ENCODE results near the gene TEX53. TPM values are rescaled to one million over a fixed set of nuclear protein-coding genes. Genes with fewer than 3 reads are reported as not detected.

Gene TEX53
- total RNA-seq, 1 experiment from 2014 or later: not detected

- ChIA-PET RAD21 (ENCODE audit: low non-redundant PET in 1 of 2, low total read pairs in 2 of 2, uncharacterized antibody in 2 of 2, unreplicated experiment in 2 of 2) (interaction anchor here in 1 of 2 experiments (0.6 kb wide), 1 partner anchor 9 kb away, joined by 3 read pairs; the partner anchor contains the start of gene TEX48), POLR2A (interaction anchor here (1.1 kb wide), 1 partner anchor 52 kb away, joined by 3 read pairs; no protein-coding TSS in a partner anchor), CTCF (interaction anchor here (0.8 to 2.1 kb wide), 3 partner anchors 9 to 220 kb away, joined by 4 to 9 read pairs (median 5); partner anchors contain the start of gene TEX48)
- BruUV-seq (replicated peaks): no TSS peak
- Histone ChIP-seq H2AFZ (ENCODE audit: low read depth, low read length, poor library complexity, severe bottlenecking) (no peak overlapping the region), H3K27ac (ENCODE audit: low read depth, low read length) (peak overlapping the region; percentile 21; the same call in 1 of the 2 replicates), H3K27me3 (ENCODE audit: insufficient read depth, low read length) (peaks cover 5% of the 10 kb centered on the region; the same call in 1 of the 2 replicates), H4K20me1 (ENCODE audit: insufficient read depth) (no peaks in the 10 kb centered on the region), H3K9me3 (ENCODE audit: control insufficient read depth in 1 of 2, insufficient read depth in 1 of 2, low read depth in 1 of 2, low read length in 2 of 2) (no peaks in the 10 kb centered on the region), H3K4me2 (ENCODE audit: low read length) (peak overlapping the region; percentile 85), H3K4me3 (replicated peaks in 1 of 2; ENCODE audit: low read depth in 1 of 2, low read length in 2 of 2) (peak overlapping the region; percentile 7 to 51; a peak in 2 of 4 replicates), H3K36me3 (ENCODE audit: control insufficient read depth in 1 of 2, insufficient read depth in 2 of 2, low read length in 2 of 2) (no peaks in the 10 kb centered on the region), H3K9ac (ENCODE audit: low read length) (peak overlapping the region; percentile 28), H3K79me2 (ENCODE audit: insufficient read depth, low read length) (no peaks in the 10 kb centered on the region), H3K9me2 (ENCODE audit: insufficient read depth) (no peaks in the 10 kb centered on the region), H3K4me1 (ENCODE audit: control insufficient read depth in 1 of 2, insufficient read depth in 2 of 2, low read length in 2 of 2) (peaks cover 16 to 43% of the 10 kb centered on the region in 2 experiments)
- intact Hi-C loops (cut with micrococcal nuclease): no loop called here
- peak; percentile 93 for ATAC-seq
- DNase-seq (ENCODE audit: low read depth, low spot score): peak; percentile 85
- TF ChIP-seq POLR2AphosphoS5 (IDR thresholded peaks at IDR 0.05; ENCODE audit: low read depth, low read length) (peak; percentile 58; the same call in 1 of the 2 replicates), POLR2A (IDR thresholded peaks at IDR 0.05; ENCODE audit: borderline replicate concordance, extremely low read depth, insufficient read depth, insufficient read length) (no peak), CEBPB (IDR thresholded peaks at IDR 0.05; ENCODE audit: low read depth) (peak; percentile 80), EGR1 (IDR thresholded peaks at IDR 0.05; ENCODE audit: low read depth) (peak; percentile 23; the same call in 1 of the 2 replicates), TCF7L2 (IDR thresholded peaks at IDR 0.05; ENCODE audit: borderline replicate concordance, extremely low read depth, insufficient read depth, insufficient read length) (no peak), ELF1 (IDR thresholded peaks at IDR 0.05; ENCODE audit: borderline replicate concordance, low read depth) (no peak), ZNF274 (IDR thresholded peaks at IDR 0.05; ENCODE audit: low read depth, low read length) (no peak), SP1 (IDR thresholded peaks at IDR 0.05; ENCODE audit: low read depth) (peak; percentile 94), YY1 (IDR thresholded peaks at IDR 0.05; ENCODE audit: extremely low read depth, insufficient replicate concordance, low read depth, low read length) (no peak), REST (IDR thresholded peaks at IDR 0.05; ENCODE audit: low read depth) (no peak), FOSL1 (IDR thresholded peaks at IDR 0.05; ENCODE audit: low read depth) (peak; percentile 99), EZH2 (IDR thresholded peaks at IDR 0.05) (no peak), ZBTB33 (IDR thresholded peaks at IDR 0.05; ENCODE audit: extremely low read depth, insufficient replicate concordance, low read length) (peak; percentile 59), ZFX (IDR thresholded peaks at IDR 0.05) (no peak), ATF3 (IDR thresholded peaks at IDR 0.05) (no peak; the same call in 1 of the 2 replicates), JUND (IDR thresholded peaks at IDR 0.05) (peak; percentile 94), CBX3 (IDR thresholded peaks at IDR 0.05; ENCODE audit: low read depth) (peak; percentile 97), EZH2phosphoT487 (IDR thresholded peaks at IDR 0.05; ENCODE audit: borderline replicate concordance) (no peak), MAX (IDR thresholded peaks at IDR 0.05) (peak; percentile 48), SIN3A (IDR thresholded peaks at IDR 0.05; ENCODE audit: low read depth) (peak; percentile 83), RAD21 (IDR thresholded peaks at IDR 0.05; ENCODE audit: low read depth) (no peak; the same call in 1 of the 2 replicates)
Observed at GRCh38 chr9:114691046-114691955, 33.7 kb upstream of the TEX53 start.
